ENCODE data around the gene RLBP1. TPM values are rescaled to one million over a fixed set of nuclear protein-coding genes. Genes with fewer than 3 reads are reported as not detected.
A peak's percentile ranks its signal among the peaks of the same experiment; 100 is the strongest.
"Not testable (repeated sequence)": the region's sequence is repeated elsewhere in the genome, so short reads cannot be mapped to it uniquely, and the experiment has no call there.

The RLBP1 gene
- 1 to 10 TPM in 1 of 2 donors, under 1 TPM in 1; 0.83 to 3.6 TPM for total RNA-seq
- 1 to 10 TPM; 3.6 to 4.5 TPM for polyA plus RNA-seq (ENCODE audit: insufficient read length in 2 of 2)
- long read RNA-seq, donor 1, partial matches to known transcripts: 0 of 1 reads
- long read RNA-seq, donor 1, other reads (novel, unspliced or antisense): 0 of 1 reads
- long read RNA-seq, donor 2, partial matches to known transcripts: 0 of 2 reads
- long read RNA-seq, donor 2, other reads (novel, unspliced or antisense): 0 of 2 reads
- long read RNA-seq, donor 3: 0 reads
- long read RNA-seq, donor 4: 0 reads

DNA sequence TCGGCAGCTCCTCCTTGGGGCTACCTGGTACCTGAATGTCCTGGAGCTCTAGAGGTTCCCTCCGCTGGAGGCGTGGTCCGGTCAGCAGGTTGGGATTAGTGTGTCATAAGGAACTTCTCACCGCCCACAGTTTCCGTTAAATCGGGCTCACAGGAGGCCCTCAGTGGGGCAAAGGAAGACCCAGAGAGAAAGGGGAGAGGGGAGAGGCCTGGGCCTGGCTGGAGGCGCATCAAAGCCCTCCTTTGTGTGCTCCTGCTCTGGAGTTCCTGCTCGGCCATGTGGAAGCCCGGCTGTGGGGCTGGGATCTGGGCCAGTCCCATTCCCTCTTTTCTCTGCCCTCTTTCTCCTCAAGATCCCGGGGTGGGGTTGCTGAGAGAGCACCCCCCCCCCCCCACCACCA, at the start of gene RLBP1:
Gene RLBP1, minus strand, starts transcription at position 37 of the 400 bp plus-strand sequence. CDS start 2,604 bp downstream, outside the sequence.
- peak in 2 of 6 donors; percentile 54 to 78 for DNase-seq (ENCODE audit: low read depth in 4 of 6, low spot score in 6 of 6)
- H3K27me3 ChIP-seq (ENCODE audit: control insufficient read depth, insufficient read depth, low read length): no peaks in the 10 kb centered on the region
- no peaks in the 10 kb centered on the region for H3K36me3 ChIP-seq (ENCODE audit: control insufficient read depth, insufficient read depth, low read length)
- H3K27ac ChIP-seq (ENCODE audit: low read depth, low read length): peak within 1 kb of the TSS; percentile 70
- peaks cover 14% of the 10 kb centered on the region for H3K4me1 ChIP-seq (ENCODE audit: control insufficient read depth, insufficient read depth, low read length)
- no peak within 1 kb of the TSS for H3K4me3 ChIP-seq (ENCODE audit: low read depth, low read length)
- WGBS (ENCODE audit: insufficient coverage): 46% methylated on average over 8 of the region's 11 CpGs
- H3K9me3 ChIP-seq (ENCODE audit: control insufficient read depth, insufficient read depth, low read length): no peaks in the 10 kb centered on the region

DNA sequence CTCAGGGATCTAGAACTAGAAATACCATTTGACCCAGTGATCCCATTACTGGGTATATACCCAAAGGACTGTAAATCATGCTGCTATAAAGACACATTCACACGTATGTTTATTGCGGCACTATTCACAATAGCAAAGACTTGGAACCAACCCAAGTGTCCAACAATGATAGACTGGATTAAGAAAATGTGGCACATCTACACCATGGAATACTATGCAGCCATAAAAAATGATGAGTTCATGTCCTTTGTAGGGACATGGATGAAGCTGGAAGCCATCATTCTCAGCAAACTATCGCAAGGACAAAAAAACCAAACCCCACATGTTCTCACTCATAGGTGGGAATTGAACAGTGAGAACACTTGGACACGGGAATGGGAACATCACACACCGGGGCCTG, 28.8 kb upstream of the RLBP1 start:
- not testable (repeated sequence) for DNase-seq (ENCODE audit: low read depth in 4 of 6, low spot score in 6 of 6); H3K4me3 ChIP-seq (ENCODE audit: low read depth, low read length); H3K27ac ChIP-seq (ENCODE audit: low read depth, low read length); H3K4me1 ChIP-seq (ENCODE audit: control insufficient read depth, insufficient read depth, low read length); H3K9me3 ChIP-seq (ENCODE audit: control insufficient read depth, insufficient read depth, low read length); H3K27me3 ChIP-seq (ENCODE audit: control insufficient read depth, insufficient read depth, low read length); H3K36me3 ChIP-seq (ENCODE audit: control insufficient read depth, insufficient read depth, low read length)
- no CpG with 5 or more reads among the region's 5 CpGs for WGBS (ENCODE audit: insufficient coverage)

DNA sequence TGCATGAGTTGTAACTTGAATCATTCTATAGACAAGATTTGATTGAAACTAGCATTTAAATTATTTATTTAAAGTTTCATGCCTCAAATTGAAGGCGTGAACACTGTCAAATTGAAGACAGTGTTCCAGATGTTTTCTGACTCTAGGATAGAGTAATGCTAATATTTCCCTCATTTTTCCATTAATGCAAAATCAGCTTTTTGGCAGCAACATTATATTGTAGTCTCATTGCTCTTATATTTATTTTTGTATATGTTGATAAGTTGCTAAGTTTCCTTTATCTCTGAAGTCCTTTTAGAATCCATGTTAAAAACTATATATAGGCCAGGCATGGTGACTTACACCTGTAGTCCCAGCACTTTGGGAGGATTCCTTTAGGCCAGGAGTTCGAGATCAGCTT, 27.2 kb upstream of the RLBP1 start:
- no peak overlapping the region for H3K4me3 ChIP-seq (ENCODE audit: low read depth, low read length)
- H3K27me3 ChIP-seq (ENCODE audit: control insufficient read depth, insufficient read depth, low read length): no peaks in the 10 kb centered on the region
- peaks cover 7% of the 10 kb centered on the region for H3K4me1 ChIP-seq (ENCODE audit: control insufficient read depth, insufficient read depth, low read length)
- peaks cover 4% of the 10 kb centered on the region for H3K36me3 ChIP-seq (ENCODE audit: control insufficient read depth, insufficient read depth, low read length)
- H3K9me3 ChIP-seq (ENCODE audit: control insufficient read depth, insufficient read depth, low read length): peaks cover 4% of the 10 kb centered on the region
- no peak overlapping the region for H3K27ac ChIP-seq (ENCODE audit: low read depth, low read length)
- 100% methylated on average over 1 of the region's 2 CpGs for WGBS (ENCODE audit: insufficient coverage)
- DNase-seq (ENCODE audit: low read depth in 4 of 6, low spot score in 6 of 6): no peak

DNA sequence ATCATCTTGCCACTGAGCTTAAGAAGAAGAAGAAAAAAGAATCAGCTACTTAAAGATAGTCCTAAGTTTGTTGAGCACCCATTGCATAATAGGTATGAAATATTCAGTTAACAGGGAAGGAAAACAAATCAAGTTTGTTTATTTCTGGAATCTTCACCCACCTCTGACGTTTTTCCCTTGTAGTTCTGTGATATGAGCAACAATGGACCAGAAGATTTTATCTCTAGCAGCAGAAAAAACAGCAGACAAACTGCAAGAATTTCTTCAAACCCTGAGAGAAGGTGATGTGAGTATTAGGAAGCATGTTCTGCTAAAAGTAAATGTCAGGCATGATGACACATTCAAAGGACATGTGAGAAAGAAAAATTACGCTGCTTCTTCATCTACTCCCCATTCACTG, 26.1 kb upstream of the RLBP1 start:
- no CpG with 5 or more reads among the region's 2 CpGs for WGBS (ENCODE audit: insufficient coverage)
- H3K27me3 ChIP-seq (ENCODE audit: control insufficient read depth, insufficient read depth, low read length): no peaks in the 10 kb centered on the region
- H3K27ac ChIP-seq (ENCODE audit: low read depth, low read length): no peak overlapping the region
- H3K36me3 ChIP-seq (ENCODE audit: control insufficient read depth, insufficient read depth, low read length): peaks cover 4% of the 10 kb centered on the region
- H3K9me3 ChIP-seq (ENCODE audit: control insufficient read depth, insufficient read depth, low read length): peaks cover 4% of the 10 kb centered on the region
- peaks cover 17% of the 10 kb centered on the region for H3K4me1 ChIP-seq (ENCODE audit: control insufficient read depth, insufficient read depth, low read length)
- no peak for DNase-seq (ENCODE audit: low read depth in 4 of 6, low spot score in 6 of 6)
- no peak overlapping the region for H3K4me3 ChIP-seq (ENCODE audit: low read depth, low read length)

DNA sequence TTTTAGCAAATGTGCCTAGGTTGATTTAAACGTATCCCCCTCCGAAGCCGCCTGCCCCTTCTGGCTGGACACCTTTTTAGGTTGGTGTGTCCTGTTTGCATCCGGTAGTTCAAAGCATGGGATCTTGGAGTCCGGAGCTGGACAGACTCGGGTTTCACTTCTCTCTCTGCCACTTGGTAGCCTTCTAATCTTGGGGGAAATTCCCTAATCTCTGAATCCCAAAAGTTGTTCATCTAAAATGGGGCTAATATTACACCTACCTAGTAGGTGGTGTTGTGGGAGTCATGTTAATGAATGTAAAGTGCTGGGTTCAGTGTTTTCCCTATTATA, 23.2 kb upstream of the RLBP1 start:
- peaks cover under 1% of the 10 kb centered on the region for H3K9me3 ChIP-seq (ENCODE audit: control insufficient read depth, insufficient read depth, low read length)
- peak overlapping the region; percentile 66 for H3K4me3 ChIP-seq (ENCODE audit: low read depth, low read length)
- H3K36me3 ChIP-seq (ENCODE audit: control insufficient read depth, insufficient read depth, low read length): peaks cover 4% of the 10 kb centered on the region
- DNase-seq (ENCODE audit: low read depth in 4 of 6, low spot score in 6 of 6): no peak
- no CpG with 5 or more reads among the region's 6 CpGs for WGBS (ENCODE audit: insufficient coverage)
- H3K27me3 ChIP-seq (ENCODE audit: control insufficient read depth, insufficient read depth, low read length): no peaks in the 10 kb centered on the region
- H3K27ac ChIP-seq (ENCODE audit: low read depth, low read length): no peak overlapping the region
- peaks cover 17% of the 10 kb centered on the region for H3K4me1 ChIP-seq (ENCODE audit: control insufficient read depth, insufficient read depth, low read length)

DNA sequence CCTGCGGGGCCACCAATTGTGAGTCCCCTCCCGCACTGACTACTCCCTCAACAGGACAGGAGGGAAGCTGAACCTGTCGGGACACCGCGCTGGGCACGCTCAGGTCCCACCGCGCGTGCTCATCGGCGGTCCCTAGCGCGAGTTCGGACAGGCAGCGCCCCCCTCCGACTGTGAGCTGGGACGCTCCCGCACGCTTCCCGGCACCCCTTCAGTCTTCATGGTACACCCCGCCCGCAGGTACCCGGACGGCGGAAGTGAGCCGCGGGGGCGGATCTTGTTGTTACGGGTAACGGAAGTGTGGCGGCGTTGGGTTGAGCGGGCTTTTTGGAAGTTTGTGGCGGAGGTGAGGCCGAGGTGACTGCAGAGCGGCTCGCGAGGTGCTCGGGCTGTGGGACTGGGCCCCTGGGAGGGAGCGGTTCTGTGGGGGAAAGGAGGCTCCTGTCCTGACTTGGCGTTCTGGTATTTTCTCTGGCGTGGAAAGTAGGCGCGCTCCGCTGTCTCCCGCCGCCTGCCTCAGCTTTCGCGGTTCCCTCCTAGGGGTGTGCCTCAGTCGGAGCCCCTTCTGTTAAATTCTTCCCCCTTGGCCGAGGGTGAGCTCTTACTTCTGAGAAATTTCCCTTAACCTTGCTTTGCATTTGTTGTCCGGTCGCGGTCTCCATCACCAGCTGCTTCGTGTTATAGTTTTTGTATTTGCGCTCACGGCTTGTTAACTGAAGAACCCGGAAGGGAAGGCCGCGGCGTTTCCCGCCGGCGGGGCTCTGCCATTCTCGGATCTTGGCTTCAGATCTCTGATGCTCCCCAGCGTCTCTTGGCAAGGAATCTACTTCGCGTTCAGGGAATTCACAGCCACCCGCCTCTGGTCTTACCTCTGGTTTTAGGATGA, 22.6 kb upstream of the RLBP1 start, which contains the start of gene FANCI:
Gene FANCI, plus strand, starts transcription at position 289 of the 883 bp plus-strand sequence. CDS start 3,669 bp downstream, outside the sequence.
- Histone ChIP-seq H3K4me1 (ENCODE audit: control insufficient read depth, insufficient read depth, low read length) (peaks cover 17% of the 10 kb centered on the region), H3K9me3 (ENCODE audit: control insufficient read depth, insufficient read depth, low read length) (no peaks in the 10 kb centered on the region), H3K4me3 (ENCODE audit: low read depth, low read length) (peak within 1 kb of the TSS; percentile 66), H3K27me3 (ENCODE audit: control insufficient read depth, insufficient read depth, low read length) (no peaks in the 10 kb centered on the region), H3K36me3 (ENCODE audit: control insufficient read depth, insufficient read depth, low read length) (no peaks in the 10 kb centered on the region), H3K27ac (ENCODE audit: low read depth, low read length) (peak within 1 kb of the TSS; percentile 61)
- peak; percentile 83 to 99 (median 92) for DNase-seq (ENCODE audit: low read depth in 4 of 6, low spot score in 6 of 6)
- WGBS (ENCODE audit: insufficient coverage): 0% methylated on average over 69 of the region's 69 CpGs

DNA sequence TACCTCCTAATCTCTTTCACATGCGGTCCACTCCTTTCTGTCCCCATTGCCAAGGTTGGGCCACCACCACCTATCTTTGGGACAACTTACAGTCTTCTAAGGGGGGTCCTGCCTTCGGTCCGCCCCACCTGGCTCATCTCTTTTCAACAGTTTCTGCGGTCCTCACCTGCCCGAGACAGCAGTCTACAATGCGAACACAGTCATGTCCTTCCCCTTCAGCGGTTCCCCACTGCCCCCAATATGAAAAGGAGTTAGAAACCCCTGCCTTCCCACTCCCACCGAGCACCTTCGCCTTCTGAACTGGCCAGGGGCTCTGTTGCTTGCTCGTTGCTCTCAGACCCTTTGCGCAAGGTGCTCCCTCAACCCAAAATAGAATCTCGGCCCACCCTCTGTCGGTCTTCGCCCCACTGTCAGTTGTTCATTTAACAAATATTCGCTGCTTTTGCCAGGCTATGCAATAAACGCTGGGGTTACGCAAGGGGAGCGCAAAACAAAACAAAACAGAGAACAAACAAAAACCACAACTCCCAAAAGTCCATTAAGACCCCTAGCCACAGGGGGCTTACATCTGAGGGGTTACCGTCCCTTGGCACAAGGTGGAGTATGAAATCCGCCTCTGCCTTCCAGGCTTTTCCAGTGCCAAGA, 21.8 kb upstream of the RLBP1 start:
- DNase-seq (ENCODE audit: low read depth in 4 of 6, low spot score in 6 of 6): peak in 1 of 6 donors; percentile 4
- Histone ChIP-seq H3K27me3 (ENCODE audit: control insufficient read depth, insufficient read depth, low read length) (no peaks in the 10 kb centered on the region), H3K9me3 (ENCODE audit: control insufficient read depth, insufficient read depth, low read length) (no peaks in the 10 kb centered on the region), H3K27ac (ENCODE audit: low read depth, low read length) (peak overlapping the region; percentile 61), H3K36me3 (ENCODE audit: control insufficient read depth, insufficient read depth, low read length) (no peaks in the 10 kb centered on the region), H3K4me1 (ENCODE audit: control insufficient read depth, insufficient read depth, low read length) (peaks cover 17% of the 10 kb centered on the region), H3K4me3 (ENCODE audit: low read depth, low read length) (peak overlapping the region; percentile 66)
- 32% methylated on average over 19 of the region's 20 CpGs for WGBS (ENCODE audit: insufficient coverage)

DNA sequence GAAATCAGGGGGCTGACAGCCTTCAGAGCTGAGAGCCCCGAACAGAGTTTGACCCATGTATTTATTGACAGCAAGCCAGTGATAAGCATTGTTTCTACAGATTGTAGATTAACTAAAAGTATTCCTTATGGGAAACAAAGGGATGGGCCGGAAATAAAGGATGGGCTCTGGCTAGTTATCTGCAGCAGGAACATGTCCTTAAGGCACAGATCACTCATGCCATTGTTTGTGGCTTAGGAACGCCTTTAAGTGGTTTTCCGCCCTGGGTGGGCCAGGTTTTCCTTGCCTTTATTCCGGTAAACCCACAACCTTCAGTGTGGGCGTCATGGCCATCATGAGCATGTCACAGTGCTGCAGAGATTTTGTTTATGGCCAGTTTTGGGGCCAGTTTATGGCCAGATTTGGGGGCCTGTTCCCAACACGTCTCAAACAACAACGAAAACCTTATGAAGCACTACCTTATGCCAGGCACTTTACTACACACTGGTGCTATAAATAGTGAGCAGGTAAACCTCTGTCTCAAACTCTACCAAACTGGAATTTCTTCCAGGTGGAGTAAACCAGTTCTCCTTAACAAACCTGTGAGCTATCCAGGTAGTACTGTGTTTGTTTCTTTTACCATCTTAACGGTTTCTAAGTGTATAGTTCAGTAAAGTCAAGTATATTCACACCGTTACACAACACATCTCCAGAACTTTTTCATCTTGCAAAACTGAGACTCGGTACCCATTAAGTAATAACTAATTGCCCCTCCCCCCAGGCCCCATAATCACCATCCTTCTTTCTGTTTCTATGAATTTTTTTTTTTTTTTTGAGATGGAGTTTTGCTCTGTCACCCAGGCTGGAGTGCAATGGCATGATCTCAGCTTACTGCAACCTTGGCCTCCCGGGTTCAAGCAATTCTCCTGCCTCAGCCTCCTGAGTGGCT, 18.8 kb upstream of the RLBP1 start:
- H3K27ac ChIP-seq (ENCODE audit: low read depth, low read length); H3K27me3 ChIP-seq (ENCODE audit: control insufficient read depth, insufficient read depth, low read length); DNase-seq (ENCODE audit: low read depth in 4 of 6, low spot score in 6 of 6); H3K4me3 ChIP-seq (ENCODE audit: low read depth, low read length); H3K9me3 ChIP-seq (ENCODE audit: control insufficient read depth, insufficient read depth, low read length); H3K36me3 ChIP-seq (ENCODE audit: control insufficient read depth, insufficient read depth, low read length): not testable (repeated sequence)
- H3K4me1 ChIP-seq (ENCODE audit: control insufficient read depth, insufficient read depth, low read length): peaks cover 17% of the 10 kb centered on the region
- WGBS (ENCODE audit: insufficient coverage): 93% methylated on average over 3 of the region's 12 CpGs

DNA sequence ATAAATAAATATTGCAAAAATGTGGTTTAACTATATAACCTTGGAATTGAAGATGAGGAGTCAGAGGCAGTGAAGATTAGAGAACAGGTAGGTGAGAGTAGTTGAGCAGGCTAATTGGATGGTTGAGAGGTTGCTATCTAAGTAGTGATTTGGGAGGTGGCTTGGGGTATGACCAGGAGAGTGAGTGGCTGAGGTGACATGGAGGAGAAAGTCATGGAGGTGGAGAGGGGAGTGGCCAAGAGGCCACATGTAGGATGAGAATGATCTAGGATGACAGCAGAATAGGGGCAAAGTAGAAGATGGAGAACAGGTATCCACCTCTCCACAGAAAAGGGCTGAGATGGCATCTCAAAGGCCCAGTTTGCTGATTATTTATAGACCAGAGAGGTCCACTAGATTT, 10.5 kb upstream of the RLBP1 start:
- no peak overlapping the region for H3K27ac ChIP-seq (ENCODE audit: low read depth, low read length)
- no peaks in the 10 kb centered on the region for H3K9me3 ChIP-seq (ENCODE audit: control insufficient read depth, insufficient read depth, low read length)
- H3K27me3 ChIP-seq (ENCODE audit: control insufficient read depth, insufficient read depth, low read length): no peaks in the 10 kb centered on the region
- H3K36me3 ChIP-seq (ENCODE audit: control insufficient read depth, insufficient read depth, low read length): no peaks in the 10 kb centered on the region
- H3K4me3 ChIP-seq (ENCODE audit: low read depth, low read length): no peak overlapping the region
- H3K4me1 ChIP-seq (ENCODE audit: control insufficient read depth, insufficient read depth, low read length): peaks cover 4% of the 10 kb centered on the region
- DNase-seq (ENCODE audit: low read depth in 4 of 6, low spot score in 6 of 6): no peak

All from spinal cord (tissue), 10 donors.